Lower lobe of right lung (tissue), 2 donors: ENCODE measurements around the gene HELZ. TPM values are rescaled to one million over a fixed set of nuclear protein-coding genes. Genes with fewer than 3 reads are reported as not detected.

Source experiments
- ATAC-seq, 2 donors: fragments of 200-7000 bp; cut with Tn5 transposase; one replicate each; pipeline ENCODE4 v1.9.1; 2020 to 2022; ENCODE audit warnings: mild to moderate bottlenecking in 2 of 2, moderate library complexity in 2 of 2
- DNase-seq: peaks from one replicate; pipeline ENCODE4 v3.0.0-alpha.2; 2020
- H3K27ac ChIP-seq: fragments of 200-600 bp; one replicate; pipeline ENCODE4 v1.8.0; 2022
- H3K27me3 ChIP-seq: fragments of 200-600 bp; one replicate; pipeline ENCODE4 v1.8.0; 2022; ENCODE audit warnings: low read depth
- H3K36me3 ChIP-seq: fragments of 200-600 bp; one replicate; pipeline ENCODE4 v1.8.0; 2022; ENCODE audit warnings: mild to moderate bottlenecking
- H3K4me1 ChIP-seq: fragments of 200-600 bp; one replicate; pipeline ENCODE4 v1.8.0; 2022
- H3K4me3 ChIP-seq: fragments of 200-600 bp; one replicate; pipeline ENCODE4 v1.8.0; 2022; ENCODE audit warnings: mild to moderate bottlenecking
- H3K9me3 ChIP-seq: fragments of 200-600 bp; one replicate; pipeline ENCODE4 v1.8.0; 2022
- CTCF ChIP-seq: fragments of 200-600 bp; IDR thresholded peaks from one replicate; pipeline ENCODE4 v1.8.0; 2022; ENCODE audit warnings: antibody characterized with exemption, mild to moderate bottlenecking
- intact Hi-C: fragments of 100-400 bp; cut with DNase I; formaldehyde crosslinking; loops from one replicate; pipeline ENCODE4 v1.11.0; 2022
- total RNA-seq: library from RNA; stranded (reverse); fragmentation: NEBNext Ultra II Directional; extraction: Animal tissue kit (Norgen Biotek cat#: 25700); gene quantifications from one replicate; pipeline ENCODE4 v1.2.1, GENCODE V29; 2021
- donor health status: DM: no; HTN: yes; CAD: no; lungs with severe emphysema.

HELZ gene
- total RNA-seq, 1 donor from 2014 or later = 68.9 TPM

GRCh38 chr17:67248291-67248690 lies 3.3 kb upstream of the HELZ start:
- no peak overlapping the region for H3K4me3 ChIP-seq
- H3K9me3 ChIP-seq = no peaks in the 10 kb centered on the region
- peaks cover 28% of the 10 kb centered on the region for H3K4me1 ChIP-seq
- intact Hi-C loops = no loop called here
- no peak for TF ChIP-seq CTCF
- H3K36me3 ChIP-seq = no peaks in the 10 kb centered on the region
- no peak for ATAC-seq
- no peak overlapping the region for H3K27ac ChIP-seq
- DNase-seq = no peak
- H3K27me3 ChIP-seq = no peaks in the 10 kb centered on the region

- intact Hi-C loops = no loop called here
- Histone ChIP-seq H3K27me3 (no peaks in the 10 kb centered on the region), H3K9me3 (no peaks in the 10 kb centered on the region), H3K4me1 (peaks cover 37% of the 10 kb centered on the region), H3K4me3 (no peak overlapping the region), H3K36me3 (no peaks in the 10 kb centered on the region), H3K27ac (peak overlapping the region; percentile 93)
- ATAC-seq (no peak), DNase-seq (no peak)
- TF ChIP-seq CTCF = no peak
Observed at GRCh38 chr17:67247416-67247900, 2.5 kb upstream of the HELZ start.

GRCh38 chr17:67246653-67247415 lies 1.8 kb upstream of the HELZ start:
- Histone ChIP-seq H3K36me3 (peaks cover 4% of the 10 kb centered on the region), H3K4me3 (peak overlapping the region; percentile 99), H3K4me1 (peaks cover 43% of the 10 kb centered on the region), H3K27me3 (no peaks in the 10 kb centered on the region), H3K9me3 (no peaks in the 10 kb centered on the region), H3K27ac (peak overlapping the region; percentile 93)
- ATAC-seq (peak; percentile 83 to 87), DNase-seq (peak; percentile 78)
- intact Hi-C loops = no loop called here
- TF ChIP-seq CTCF = no peak

GRCh38 chr17:67246403-67246652 lies 1.3 kb upstream of the HELZ start:
- DNase-seq (no peak), ATAC-seq (no peak)
- Histone ChIP-seq H3K36me3 (peaks cover 8% of the 10 kb centered on the region), H3K4me1 (peaks cover 48% of the 10 kb centered on the region), H3K9me3 (no peaks in the 10 kb centered on the region), H3K4me3 (peak overlapping the region; percentile 99), H3K27ac (peak overlapping the region; percentile 93), H3K27me3 (no peaks in the 10 kb centered on the region)
- intact Hi-C loops = no loop called here
- TF ChIP-seq CTCF = no peak

- no peaks in the 10 kb centered on the region for H3K9me3 ChIP-seq
- DNase-seq (peak; percentile 59), ATAC-seq (peak; percentile 67 to 72)
- H3K27ac ChIP-seq = peak overlapping the region; percentile 93
- intact Hi-C loops = no loop called here
- no peaks in the 10 kb centered on the region for H3K27me3 ChIP-seq
- peaks cover 8% of the 10 kb centered on the region for H3K36me3 ChIP-seq
- peaks cover 53% of the 10 kb centered on the region for H3K4me1 ChIP-seq
- peak overlapping the region; percentile 99 for H3K4me3 ChIP-seq
- TF ChIP-seq CTCF = no peak
Observed at GRCh38 chr17:67245694-67246402, 852 bp upstream of the HELZ start.
